ENCODE results near the gene IMPG1.

Gene IMPG1

GRCh38 chr6:75892384-75892783, 180.1 kb downstream of the IMPG1 start:
- no peak for DNase-seq

DNA sequence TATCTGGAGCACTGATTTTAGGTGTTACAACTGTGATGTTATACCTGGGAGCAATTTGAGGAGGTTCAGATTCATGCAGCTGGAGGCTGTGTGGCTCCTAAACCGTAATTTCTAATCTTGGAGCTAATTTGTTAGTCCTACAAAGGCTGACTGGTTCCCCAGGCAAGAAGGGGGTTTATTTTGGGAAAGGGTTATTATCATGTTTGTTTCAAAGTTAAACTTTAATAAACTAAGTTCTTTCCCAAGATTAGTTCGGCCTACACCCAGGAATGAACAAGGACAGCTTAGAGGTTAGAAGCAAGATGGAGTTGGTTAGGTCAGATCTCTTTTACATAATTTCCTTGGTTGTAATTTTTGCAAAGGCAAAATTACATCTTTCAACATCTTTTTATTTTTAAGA, 187.6 kb downstream of the IMPG1 start:
- DNase-seq, result no peak

DNA sequence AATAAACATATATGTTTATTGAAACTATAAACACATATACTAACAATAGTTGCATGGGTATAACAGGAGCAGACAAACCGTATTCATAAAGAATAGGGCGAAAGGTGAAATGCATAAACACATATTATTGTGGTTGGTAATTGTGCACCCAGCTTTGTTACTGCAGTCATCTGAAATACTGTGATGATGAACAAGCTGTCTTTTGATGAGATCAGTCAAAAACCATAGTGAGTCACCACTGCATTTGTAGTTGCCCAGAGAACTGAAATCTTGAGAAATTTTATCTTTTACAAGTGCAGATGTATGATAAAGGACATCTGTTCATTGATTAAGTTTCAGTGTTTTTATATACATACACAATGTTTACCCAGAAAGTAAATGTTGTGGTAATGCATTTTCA, 189.7 kb downstream of the IMPG1 start:
- no peak for DNase-seq

- no peak for DNase-seq
These were observed 192.2 kb downstream of the IMPG1 start for GRCh38 chr6:75880305-75880704.

DNA sequence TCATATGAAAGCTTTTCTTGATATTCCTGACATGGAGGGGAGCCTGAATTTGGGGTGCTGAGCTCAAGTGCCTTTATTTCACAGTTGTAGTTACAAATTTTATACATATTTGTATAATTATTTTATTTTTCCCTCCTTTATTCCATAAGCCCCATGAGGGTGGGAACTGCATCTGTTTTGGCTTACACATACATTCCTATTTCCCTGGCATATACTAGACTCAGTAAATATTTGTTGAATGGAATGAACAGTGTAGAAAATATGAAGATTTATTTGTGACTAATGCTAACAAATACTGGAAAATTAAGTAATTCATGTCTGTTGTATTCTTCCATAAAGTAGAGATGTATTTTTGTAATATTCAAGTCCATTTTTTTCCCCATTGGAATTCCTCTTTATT, 196.3 kb downstream of the IMPG1 start:
- no peak for DNase-seq

- no peak for DNase-seq
These were observed 198.2 kb downstream of the IMPG1 start for GRCh38 chr6:75874224-75874623.
